ENCODE data around the gene BZW2. TPM values are rescaled to one million over a fixed set of nuclear protein-coding genes. Genes with fewer than 3 reads are reported as not detected.
A peak's percentile ranks its signal among the peaks of the same experiment; 100 is the strongest.

Gene BZW2
- total and polyA plus RNA-seq, 2 of the 13 experiments (the other 11 are each of a cell fraction or from before 2014, with no cell fraction given) = 21.8 to 95.2 TPM

DNA sequence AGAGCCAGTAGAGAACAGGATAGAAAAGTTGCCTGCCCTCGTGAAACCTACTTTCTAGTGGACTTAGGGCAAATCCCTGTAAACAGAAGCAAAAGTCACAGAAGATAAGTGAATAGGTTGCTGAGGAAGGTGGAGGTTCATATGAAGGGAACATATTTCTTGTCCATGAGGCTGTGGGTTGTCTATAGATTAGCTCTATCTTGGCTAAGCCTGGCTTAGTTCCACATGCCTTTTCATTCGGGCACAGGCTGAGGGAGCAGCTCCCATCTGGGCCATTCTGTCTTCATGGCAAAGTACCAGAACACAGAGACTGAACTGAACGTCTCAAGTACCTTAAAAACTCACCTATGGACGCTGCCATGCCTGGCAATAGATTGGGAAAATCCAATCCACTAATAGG, 45.3 kb downstream of the BZW2 start:
- BruUV-seq (replicated peaks) = no TSS peak
- Histone ChIP-seq H3K4me1 (ENCODE audit: insufficient read depth, low read length) (no peaks in the 10 kb centered on the region), H3K4me2 (ENCODE audit: low read depth, low read length) (no peak overlapping the region), H3K27ac (ENCODE audit: extremely low read length, insufficient read depth, low read length) (no peak overlapping the region), H2AFZ (ENCODE audit: low read length) (no peak overlapping the region), H3K9me3 (ENCODE audit: low read length) (no peaks in the 10 kb centered on the region), H3K27me3 (ENCODE audit: control insufficient read depth in 1 of 2, insufficient read depth in 2 of 2, low read length in 2 of 2) (no peaks in the 10 kb centered on the region), H3K4me3 (replicated peaks in 1 of 3; ENCODE audit: insufficient read depth in 1 of 3, low read depth in 2 of 3, low read length in 3 of 3) (no peak overlapping the region), H4K20me1 (ENCODE audit: insufficient read depth, low read length) (no peaks in the 10 kb centered on the region), H3K79me2 (ENCODE audit: insufficient read depth, low read length) (no peaks in the 10 kb centered on the region), H3K9ac (ENCODE audit: insufficient read depth, low read depth, low read length) (no peak overlapping the region), H3K36me3 (replicated peaks in 1 of 2; ENCODE audit: control insufficient read depth in 1 of 2, insufficient read depth in 2 of 2, low read length in 2 of 2) (peaks cover 9 to 47% of the 10 kb centered on the region in 2 experiments)
- in situ Hi-C loops (cut with HindIII; ENCODE audit: extremely low pct_ligation_motif_present, low pct_unique_long_range_greater_than_20kb) (no loop called here), intact Hi-C loops (cut with micrococcal nuclease; ENCODE audit: unreplicated experiment) (no loop called here)
- ATAC-seq = no peak
- no peak for TF ChIP-seq KAT2B (IDR thresholded peaks at IDR 0.05; ENCODE audit: borderline replicate concordance, low read depth, low read length)
- TF ChIP-seq RBM22 (optimal IDR thresholded peaks at IDR 0.05; ENCODE audit: low read length) = peak; percentile 27
- no peak for TF ChIP-seq MXI1 (IDR thresholded peaks at IDR 0.05; ENCODE audit: borderline replicate concordance, low read depth, low read length)
- FAIRE-seq = no peak
- DNase-seq (ENCODE audit: low spot score) = no peak
- POLR2A ChIA-PET = no interaction called here
- CTCF ChIA-PET (ENCODE audit: low intra/inter-chr PET ratio, low total read pairs) = no interaction called here
- WGBS (ENCODE audit: low lambda C conversion rate) = 91% methylated on average over 3 of the region's 4 CpGs

DNA sequence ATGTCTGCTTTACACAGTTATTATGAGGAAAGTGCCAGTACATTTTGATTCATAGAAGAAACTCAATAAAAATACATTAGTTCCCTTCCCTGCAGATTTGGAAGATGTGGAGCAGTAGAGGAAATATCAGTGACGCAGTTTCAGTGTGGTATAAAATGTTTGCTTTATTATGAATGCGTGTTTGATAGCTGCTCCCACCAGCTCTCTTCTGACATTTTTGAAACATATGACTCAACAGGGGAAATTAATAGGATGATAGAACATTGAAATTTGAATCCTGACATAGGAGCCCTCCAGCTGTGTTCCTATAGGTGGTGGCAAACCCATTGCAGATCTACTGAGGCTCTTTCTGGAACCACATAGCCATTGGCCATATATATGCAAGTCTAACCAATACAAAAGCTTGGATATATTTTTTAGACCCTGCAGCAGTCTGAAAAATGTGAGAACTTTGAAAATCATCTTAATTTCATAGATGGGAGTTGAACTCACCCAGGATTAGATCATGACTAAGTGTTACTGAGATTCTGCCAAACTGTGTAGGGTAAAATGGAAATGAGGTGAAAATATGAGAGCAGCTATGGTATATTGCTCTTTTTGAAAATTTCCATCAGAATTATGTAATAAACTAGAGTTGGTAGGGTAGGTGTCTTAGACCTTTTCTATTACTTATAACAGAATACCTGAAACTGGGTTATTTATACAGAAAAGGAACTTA, 47.8 kb downstream of the BZW2 start:
- no peaks in the 10 kb centered on the region for H4K20me1 ChIP-seq (ENCODE audit: insufficient read depth, low read length)
- DNase-seq (ENCODE audit: low spot score) (no peak), FAIRE-seq (no peak), ATAC-seq (no peak)
- in situ Hi-C loops (cut with HindIII; ENCODE audit: extremely low pct_ligation_motif_present, low pct_unique_long_range_greater_than_20kb) (no loop called here), intact Hi-C loops (cut with micrococcal nuclease; ENCODE audit: unreplicated experiment) (no loop called here)
- H3K79me2 ChIP-seq (ENCODE audit: insufficient read depth, low read length) = no peaks in the 10 kb centered on the region
- POLR2A ChIA-PET = no interaction called here
- no peaks in the 10 kb centered on the region for H3K27me3 ChIP-seq (ENCODE audit: control insufficient read depth in 1 of 2, insufficient read depth in 2 of 2, low read length in 2 of 2)
- H3K9ac ChIP-seq (ENCODE audit: insufficient read depth, low read depth, low read length) = no peak overlapping the region
- H3K4me2 ChIP-seq (ENCODE audit: low read depth, low read length) = no peak overlapping the region
- no peak overlapping the region for H3K4me3 ChIP-seq (replicated peaks in 1 of 3; ENCODE audit: insufficient read depth in 1 of 3, low read depth in 2 of 3, low read length in 3 of 3)
- H3K27ac ChIP-seq (ENCODE audit: extremely low read length, insufficient read depth, low read length) = no peak overlapping the region
- BruUV-seq (replicated peaks) = no TSS peak
- H3K9me3 ChIP-seq (ENCODE audit: low read length) = no peaks in the 10 kb centered on the region
- no peaks in the 10 kb centered on the region for H3K4me1 ChIP-seq (ENCODE audit: insufficient read depth, low read length)
- H3K36me3 ChIP-seq (replicated peaks in 1 of 2; ENCODE audit: control insufficient read depth in 1 of 2, insufficient read depth in 2 of 2, low read length in 2 of 2) = peaks cover 18 to 71% of the 10 kb centered on the region in 2 experiments
- CTCF ChIA-PET (ENCODE audit: low intra/inter-chr PET ratio, low total read pairs) = no interaction called here
- WGBS (ENCODE audit: low lambda C conversion rate) = 97% methylated on average over 2 of the region's 2 CpGs
- H2AFZ ChIP-seq (ENCODE audit: low read length) = no peak overlapping the region
- TF ChIP-seq, protein P1, sequence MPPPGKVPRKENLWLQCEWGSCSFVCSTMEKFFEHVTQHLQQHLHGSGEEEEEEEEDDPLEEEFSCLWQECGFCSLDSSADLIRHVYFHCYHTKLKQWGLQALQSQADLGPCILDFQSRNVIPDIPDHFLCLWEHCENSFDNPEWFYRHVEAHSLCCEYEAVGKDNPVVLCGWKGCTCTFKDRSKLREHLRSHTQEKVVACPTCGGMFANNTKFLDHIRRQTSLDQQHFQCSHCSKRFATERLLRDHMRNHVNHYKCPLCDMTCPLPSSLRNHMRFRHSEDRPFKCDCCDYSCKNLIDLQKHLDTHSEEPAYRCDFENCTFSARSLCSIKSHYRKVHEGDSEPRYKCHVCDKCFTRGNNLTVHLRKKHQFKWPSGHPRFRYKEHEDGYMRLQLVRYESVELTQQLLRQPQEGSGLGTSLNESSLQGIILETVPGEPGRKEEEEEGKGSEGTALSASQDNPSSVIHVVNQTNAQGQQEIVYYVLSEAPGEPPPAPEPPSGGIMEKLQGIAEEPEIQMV (CRISPR knock-in tag; IDR thresholded peaks at IDR 0.05; ENCODE audit: low read depth) = no peak
- no peak for TF ChIP-seq FLYWCH1 (CRISPR knock-in tag; IDR thresholded peaks at IDR 0.05)
- TF ChIP-seq EHMT2 (IDR thresholded peaks at IDR 0.05; ENCODE audit: borderline replicate concordance, low read depth, low read length) = no peak
- TF ChIP-seq AGO1 (IDR thresholded peaks at IDR 0.05; ENCODE audit: low read depth, low read length, poor library complexity, severe bottlenecking) = no peak
- TF ChIP-seq FOXP1 (IDR thresholded peaks at IDR 0.05) = no peak
- TF ChIP-seq FOXP1 (CRISPR knock-in tag; IDR thresholded peaks at IDR 0.05) = no peak
- TF ChIP-seq RBAK (CRISPR knock-in tag; IDR thresholded peaks at IDR 0.05) = no peak
- TF ChIP-seq, protein P2, sequence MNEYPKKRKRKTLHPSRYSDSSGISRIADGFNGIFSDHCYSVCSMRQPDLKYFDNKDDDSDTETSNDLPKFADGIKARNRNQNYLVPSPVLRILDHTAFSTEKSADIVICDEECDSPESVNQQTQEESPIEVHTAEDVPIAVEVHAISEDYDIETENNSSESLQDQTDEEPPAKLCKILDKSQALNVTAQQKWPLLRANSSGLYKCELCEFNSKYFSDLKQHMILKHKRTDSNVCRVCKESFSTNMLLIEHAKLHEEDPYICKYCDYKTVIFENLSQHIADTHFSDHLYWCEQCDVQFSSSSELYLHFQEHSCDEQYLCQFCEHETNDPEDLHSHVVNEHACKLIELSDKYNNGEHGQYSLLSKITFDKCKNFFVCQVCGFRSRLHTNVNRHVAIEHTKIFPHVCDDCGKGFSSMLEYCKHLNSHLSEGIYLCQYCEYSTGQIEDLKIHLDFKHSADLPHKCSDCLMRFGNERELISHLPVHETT (CRISPR knock-in tag; conservative IDR thresholded peaks at IDR 0.05) = no peak
- no peak for TF ChIP-seq ZNF24 (IDR thresholded peaks at IDR 0.05)
- TF ChIP-seq, protein P3, sequence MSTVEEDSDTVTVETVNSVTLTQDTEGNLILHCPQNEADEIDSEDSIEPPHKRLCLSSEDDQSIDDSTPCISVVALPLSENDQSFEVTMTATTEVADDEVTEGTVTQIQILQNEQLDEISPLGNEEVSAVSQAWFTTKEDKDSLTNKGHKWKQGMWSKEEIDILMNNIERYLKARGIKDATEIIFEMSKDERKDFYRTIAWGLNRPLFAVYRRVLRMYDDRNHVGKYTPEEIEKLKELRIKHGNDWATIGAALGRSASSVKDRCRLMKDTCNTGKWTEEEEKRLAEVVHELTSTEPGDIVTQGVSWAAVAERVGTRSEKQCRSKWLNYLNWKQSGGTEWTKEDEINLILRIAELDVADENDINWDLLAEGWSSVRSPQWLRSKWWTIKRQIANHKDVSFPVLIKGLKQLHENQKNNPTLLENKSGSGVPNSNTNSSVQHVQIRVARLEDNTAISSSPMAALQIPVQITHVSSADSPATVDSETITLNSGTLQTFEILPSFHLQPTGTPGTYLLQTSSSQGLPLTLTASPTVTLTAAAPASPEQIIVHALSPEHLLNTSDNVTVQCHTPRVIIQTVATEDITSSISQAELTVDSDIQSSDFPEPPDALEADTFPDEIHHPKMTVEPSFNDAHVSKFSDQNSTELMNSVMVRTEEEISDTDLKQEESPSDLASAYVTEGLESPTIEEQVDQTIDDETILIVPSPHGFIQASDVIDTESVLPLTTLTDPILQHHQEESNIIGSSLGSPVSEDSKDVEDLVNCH (CRISPR knock-in tag; IDR thresholded peaks at IDR 0.05) = no peak
